GM21717 (cell line): ENCODE results near the gene SGSM2.

ENCODE experiments used
- ATAC-seq: cut with Tn5 transposase; IDR thresholded peaks from one replicate; pipeline ENCODE4 v1.9.1; 2021; ENCODE audit warnings: mild to moderate bottlenecking, moderate library complexity; ENCODE audit not compliant: unreplicated experiment

SGSM2 gene

GRCh38 chr17:2416010-2416734 is 78.9 kb downstream of the SGSM2 start:
- no peak for ATAC-seq

GRCh38 chr17:2418572-2418971 is 81.3 kb downstream of the SGSM2 start:
- no peak for ATAC-seq

- ATAC-seq: no peak
These were observed 82.2 kb downstream of the SGSM2 start for GRCh38 chr17:2419486-2419885.

GRCh38 chr17:2420176-2420575 is 82.9 kb downstream of the SGSM2 start:
- ATAC-seq: no peak

GRCh38 chr17:2421315-2422147 is 84.2 kb downstream of the SGSM2 start:
- no peak for ATAC-seq

- ATAC-seq: no peak
These were observed 86.0 kb downstream of the SGSM2 start for GRCh38 chr17:2423271-2423670.

- ATAC-seq: no peak
These were observed 89.9 kb downstream of the SGSM2 start for GRCh38 chr17:2427215-2427614.

GRCh38 chr17:2427910-2428309 is 90.6 kb downstream of the SGSM2 start:
- no peak for ATAC-seq
